Lower leg skin (tissue), 3 donors: Measurements from ENCODE around the gene TFCP2.

Experiments
- POLR2A ChIP-seq, 2 donors: fragments of 450-650 bp; IDR thresholded peaks; one replicate each; pipeline ENCODE4 v1.6.1; 2016 to 2017; ENCODE audit warnings: antibody characterized with exemption in 2 of 2, mild to moderate bottlenecking in 1 of 2, moderate library complexity in 1 of 2
- TF ChIP-seq, protein P1 (sequence below), 3 donors: fragments of 450-650 bp; IDR thresholded peaks; one replicate each; pipeline ENCODE4 v1.5.1; 2016; ENCODE audit warnings: antibody characterized with exemption in 3 of 3, mild to moderate bottlenecking in 3 of 3, moderate library complexity in 2 of 3

DNA sequence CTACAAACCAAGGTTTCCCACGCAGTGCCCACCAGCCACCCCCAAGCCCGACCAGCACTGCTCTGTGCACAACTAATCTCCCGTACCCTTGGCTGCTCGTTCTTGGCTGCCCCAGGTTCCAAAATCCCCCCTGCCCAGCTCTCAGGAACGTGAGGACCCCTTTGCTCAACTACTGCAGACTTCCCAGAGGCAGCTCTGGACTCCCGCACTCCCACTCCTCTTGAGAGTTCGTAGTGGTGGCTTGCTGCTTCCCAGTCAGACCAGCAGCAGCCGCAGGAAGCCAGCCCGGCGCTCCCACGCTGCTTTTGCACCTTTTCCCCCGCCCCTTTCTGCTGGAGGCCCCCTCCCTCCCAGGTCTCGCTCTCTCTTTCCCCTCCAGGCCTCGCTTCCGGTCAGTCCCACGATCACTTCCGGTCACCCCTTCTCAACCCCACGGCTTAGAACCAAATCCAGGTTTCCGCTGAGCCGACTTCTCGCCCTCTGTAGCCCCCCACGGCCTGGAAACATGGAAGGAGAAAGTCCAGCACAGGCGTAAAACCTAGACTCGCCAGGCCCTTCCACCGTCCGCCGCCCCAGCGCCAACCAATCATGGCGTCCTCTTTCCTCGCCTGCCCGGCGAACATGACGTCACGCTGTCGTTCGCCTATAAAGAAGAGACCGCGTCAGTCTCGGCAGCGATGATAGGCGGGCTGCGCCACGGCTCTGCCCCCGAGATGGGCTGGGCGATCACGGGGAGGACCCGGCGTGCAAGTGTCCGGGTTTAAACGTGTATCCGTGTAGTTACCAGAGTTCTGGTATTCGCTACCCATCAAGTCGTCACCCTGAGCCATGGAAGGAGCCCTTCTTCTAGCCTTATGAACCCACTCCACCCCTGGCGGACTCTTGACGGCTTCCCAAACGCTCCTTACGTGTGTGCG lies at the start of gene TFCP2:
- TF ChIP-seq POLR2A (IDR thresholded peaks at IDR 0.05): no peak
- TF ChIP-seq, protein P1, sequence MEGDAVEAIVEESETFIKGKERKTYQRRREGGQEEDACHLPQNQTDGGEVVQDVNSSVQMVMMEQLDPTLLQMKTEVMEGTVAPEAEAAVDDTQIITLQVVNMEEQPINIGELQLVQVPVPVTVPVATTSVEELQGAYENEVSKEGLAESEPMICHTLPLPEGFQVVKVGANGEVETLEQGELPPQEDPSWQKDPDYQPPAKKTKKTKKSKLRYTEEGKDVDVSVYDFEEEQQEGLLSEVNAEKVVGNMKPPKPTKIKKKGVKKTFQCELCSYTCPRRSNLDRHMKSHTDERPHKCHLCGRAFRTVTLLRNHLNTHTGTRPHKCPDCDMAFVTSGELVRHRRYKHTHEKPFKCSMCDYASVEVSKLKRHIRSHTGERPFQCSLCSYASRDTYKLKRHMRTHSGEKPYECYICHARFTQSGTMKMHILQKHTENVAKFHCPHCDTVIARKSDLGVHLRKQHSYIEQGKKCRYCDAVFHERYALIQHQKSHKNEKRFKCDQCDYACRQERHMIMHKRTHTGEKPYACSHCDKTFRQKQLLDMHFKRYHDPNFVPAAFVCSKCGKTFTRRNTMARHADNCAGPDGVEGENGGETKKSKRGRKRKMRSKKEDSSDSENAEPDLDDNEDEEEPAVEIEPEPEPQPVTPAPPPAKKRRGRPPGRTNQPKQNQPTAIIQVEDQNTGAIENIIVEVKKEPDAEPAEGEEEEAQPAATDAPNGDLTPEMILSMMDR (IDR thresholded peaks at IDR 0.05): no peak
